Measurements from ENCODE around the gene GCNT4.

The GCNT4 gene

DNA sequence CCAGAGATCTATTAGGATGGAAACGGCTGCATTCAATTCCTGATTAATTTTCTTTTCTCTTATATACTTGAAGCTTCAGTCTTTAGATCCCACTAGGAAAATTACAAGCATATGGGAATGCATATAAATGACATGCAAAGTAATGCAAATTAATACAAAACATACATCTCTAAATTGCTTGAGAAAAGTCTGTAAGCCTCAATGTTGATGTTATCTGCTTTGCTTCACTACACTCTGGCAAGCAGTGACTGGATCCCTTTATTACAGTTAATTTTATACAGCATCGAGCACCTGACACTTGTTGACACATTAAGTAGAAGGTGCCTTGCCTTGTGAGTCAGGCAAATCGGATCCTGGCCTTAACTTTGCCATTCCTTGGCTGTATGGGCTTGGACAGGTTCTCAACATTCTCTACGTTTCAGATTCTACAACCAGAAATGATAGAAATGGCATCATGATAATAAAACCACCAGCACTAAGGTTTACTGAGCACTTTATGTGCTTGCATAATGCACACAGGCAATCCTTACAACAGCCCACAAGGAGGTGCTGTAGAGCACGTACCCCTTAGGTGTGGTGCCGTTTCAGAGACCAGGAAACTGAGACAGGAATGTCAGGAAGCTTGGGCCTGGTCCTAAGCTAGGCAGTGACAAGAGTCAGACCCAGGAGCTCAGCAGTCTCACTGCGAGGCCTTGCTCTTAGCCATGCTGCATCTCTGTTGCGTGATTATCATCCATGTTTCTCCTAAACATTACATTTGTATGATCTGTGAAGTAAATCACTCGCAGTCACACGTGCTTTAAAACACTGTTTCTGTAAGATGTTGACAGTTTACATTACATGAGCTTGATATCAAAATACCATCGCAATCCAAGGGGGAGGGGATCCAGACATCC lies 2.7 kb downstream of the GCNT4 start:
- DNase-seq: peak in 1 of 2 experiments; percentile 31

DNA sequence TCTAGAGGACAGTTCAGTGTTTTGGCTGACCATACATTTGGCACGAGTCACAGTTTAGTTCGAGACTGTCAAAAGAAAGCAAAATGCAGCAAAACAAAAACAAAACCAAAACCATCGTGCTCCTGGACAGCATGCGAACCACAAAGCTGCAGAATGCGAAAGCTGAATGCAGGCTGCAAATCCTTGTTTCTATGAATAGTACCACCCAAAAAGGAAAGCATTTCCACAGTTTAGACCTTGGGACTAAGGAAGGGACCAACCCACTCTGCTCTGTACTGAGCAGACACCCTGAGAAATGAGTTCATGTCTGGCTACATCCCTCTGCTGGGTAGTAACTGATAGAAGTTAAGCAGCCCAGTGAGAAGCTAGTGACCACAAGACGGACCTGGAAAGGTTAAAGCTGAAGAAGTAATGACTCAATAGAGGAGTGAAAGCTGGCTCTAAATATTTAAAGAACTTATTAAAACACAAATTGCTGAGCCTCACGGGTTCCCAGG lies 3.9 kb downstream of the GCNT4 start:
- no peak for DNase-seq

- no peak for DNase-seq
These were observed 5.0 kb downstream of the GCNT4 start for GRCh38 chr5:75047356-75047755.

DNA sequence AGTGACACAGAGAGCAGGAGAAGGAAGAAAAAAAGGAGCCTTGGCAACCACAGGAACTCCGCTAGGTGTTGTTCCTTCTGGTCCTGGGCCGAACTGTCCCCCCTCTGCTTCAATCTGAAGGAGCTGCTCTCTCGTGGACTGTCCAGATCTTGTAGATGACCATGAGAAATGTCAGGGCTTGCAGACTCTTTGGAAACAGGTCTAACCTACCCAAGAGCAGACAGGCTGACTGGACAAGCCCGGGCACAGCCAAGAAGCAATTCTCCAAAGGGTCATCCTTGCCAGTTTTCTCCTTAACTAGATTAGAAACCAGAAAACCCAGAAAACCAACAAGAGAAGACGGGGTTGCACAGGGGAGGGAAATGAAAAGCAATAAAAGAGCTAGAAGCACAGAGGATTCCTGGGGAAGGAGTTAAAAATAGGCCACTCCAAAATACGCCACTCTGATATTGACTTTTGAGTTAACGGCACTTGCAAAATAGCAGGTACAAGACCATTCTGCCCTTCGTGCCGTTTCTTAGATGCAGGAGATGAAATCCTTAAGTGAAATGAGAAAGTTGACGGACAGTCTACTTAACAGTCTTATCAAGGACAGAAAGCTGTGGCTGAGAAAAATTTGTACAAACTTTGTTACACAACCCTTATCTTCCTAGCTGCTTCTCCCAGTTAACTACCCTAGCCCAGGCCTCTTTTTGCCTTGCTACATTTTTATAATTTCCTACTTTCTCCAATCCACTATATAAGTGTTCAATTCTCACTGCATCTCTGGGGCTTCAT lies 5.8 kb downstream of the GCNT4 start:
- no peak for DNase-seq

DNA sequence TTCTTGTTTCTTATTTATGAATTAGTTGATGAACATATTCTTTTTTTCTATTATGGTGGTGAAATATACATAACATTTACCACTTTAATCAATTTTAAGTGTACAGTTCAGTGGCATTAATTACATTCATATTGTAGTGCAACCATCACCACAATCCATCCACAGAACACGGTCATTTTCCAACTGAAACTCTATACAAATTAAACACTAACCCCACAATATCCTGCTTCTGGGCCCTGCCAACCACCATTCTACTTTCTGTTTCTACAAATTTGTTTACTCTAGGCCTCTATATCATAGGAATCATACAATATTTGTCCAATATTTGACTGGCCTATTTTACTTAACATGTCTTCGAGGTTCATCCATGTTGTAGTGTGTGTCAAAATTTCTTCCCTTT lies 7.3 kb downstream of the GCNT4 start:
- no peak for DNase-seq

GRCh38 chr5:75044406-75044805 lies 8.0 kb downstream of the GCNT4 start:
- no peak for DNase-seq

DNA sequence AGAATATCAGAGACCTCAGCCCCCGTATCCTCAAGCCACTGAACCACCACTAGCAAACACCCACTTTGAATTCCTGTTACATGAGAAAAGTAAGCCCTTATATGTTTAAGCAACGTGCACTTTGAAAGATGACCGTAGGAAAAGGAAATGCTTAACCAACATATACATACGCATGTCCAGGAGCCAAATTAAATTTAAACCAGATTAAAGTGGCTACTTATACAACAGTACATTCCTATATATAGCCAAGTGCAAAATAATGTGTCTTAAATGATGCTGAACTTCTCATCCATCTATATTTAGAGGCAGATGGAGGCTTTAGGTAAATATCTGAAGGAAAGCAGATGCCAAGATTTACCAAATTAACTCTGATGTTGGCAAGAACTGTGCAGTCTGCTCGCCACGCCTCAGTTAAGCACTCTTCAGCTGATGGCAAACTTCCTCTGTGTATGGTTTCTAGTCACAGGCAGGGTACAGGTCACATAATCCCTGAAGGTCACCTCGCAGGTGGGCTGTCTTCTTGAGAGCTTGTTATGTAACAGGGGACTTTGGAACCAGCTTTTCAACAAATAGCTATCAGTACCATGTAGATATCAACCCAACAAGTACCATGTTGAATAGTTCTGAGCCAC lies 8.6 kb downstream of the GCNT4 start:
- DNase-seq: no peak

- DNase-seq: no peak
These were observed 9.8 kb downstream of the GCNT4 start for GRCh38 chr5:75042522-75042921.

- DNase-seq: no peak
These were observed 11.4 kb downstream of the GCNT4 start for GRCh38 chr5:75040973-75041372.

DNA sequence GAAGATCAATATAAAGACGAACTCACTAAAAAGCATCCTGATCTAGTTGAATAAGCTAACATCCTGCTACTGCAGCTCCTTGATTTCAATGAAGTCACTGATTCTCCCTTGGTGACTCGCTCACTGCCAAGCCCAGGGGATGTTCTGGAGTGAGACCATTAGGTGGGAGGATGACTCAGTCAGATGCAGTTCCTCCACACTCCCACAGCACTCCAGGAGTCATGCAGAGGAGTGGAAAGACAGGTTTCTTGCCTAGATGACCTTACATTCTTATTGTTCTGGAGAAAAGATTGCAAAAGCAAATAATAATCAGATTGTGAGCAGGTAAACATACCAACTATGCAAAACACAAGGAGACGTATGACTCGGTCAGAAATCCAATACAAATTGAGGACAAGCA lies 15.3 kb downstream of the GCNT4 start:
- DNase-seq: no peak

GRCh38 chr5:75034137-75034739 lies 18.1 kb downstream of the GCNT4 start:
- DNase-seq: no peak

DNA sequence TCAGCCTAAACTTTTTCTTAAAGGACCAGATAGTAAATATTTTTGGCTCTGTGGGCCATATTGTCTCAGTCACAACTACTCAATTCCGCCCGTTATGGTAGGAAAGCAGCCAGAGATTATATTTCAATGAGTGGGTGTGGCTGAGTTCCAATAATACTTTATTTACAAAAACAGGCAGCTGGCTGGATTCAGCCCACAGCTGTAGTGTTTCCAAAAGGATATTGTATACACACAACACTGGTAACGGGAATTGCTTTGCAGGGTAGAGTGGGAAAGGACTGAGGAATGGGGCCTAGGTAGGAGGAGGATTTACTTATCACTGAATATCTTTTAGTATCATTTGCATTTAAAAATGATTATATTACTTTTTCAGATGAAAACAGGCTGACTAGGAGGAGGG lies 21.0 kb downstream of the GCNT4 start:
- no peak for DNase-seq

- DNase-seq: no peak
These were observed 24.3 kb downstream of the GCNT4 start for GRCh38 chr5:75028090-75028489.

DNA sequence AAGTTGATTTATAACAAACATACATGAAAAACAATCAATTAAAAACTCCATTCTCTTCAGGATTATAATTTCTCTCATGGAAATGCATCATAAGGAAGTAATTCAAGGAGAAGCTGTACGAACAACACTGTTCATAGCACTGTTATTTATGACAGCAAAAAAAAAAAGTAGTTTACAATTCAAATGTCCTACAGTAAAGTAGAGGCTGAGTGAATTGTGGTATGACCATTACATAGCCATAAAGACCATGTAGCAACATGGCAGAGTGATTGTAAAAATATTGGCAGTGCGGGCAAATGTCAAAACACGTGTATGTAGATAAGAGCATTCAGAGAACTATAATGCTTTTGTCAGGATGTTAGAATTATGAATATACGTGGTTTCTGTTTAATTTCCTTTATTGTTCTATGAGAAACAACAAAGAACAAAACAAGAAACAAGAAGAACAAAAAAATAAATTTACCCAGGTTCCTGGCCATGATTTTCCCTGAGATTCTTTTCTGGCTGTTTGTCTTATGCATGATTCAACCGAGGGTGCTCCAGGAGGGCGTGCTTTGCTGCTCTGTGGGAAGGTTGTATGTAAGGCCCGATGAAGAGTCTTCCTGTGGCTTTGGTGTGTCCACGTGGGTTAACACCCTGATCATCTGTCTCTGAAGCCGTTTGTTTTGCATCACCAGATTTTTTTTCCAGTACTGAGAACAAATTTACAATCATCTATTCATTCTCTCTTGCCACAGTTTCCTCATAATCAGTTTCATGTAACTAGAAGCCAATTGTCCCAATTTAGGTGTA lies 28.8 kb downstream of the GCNT4 start:
- no peak for DNase-seq

DNA sequence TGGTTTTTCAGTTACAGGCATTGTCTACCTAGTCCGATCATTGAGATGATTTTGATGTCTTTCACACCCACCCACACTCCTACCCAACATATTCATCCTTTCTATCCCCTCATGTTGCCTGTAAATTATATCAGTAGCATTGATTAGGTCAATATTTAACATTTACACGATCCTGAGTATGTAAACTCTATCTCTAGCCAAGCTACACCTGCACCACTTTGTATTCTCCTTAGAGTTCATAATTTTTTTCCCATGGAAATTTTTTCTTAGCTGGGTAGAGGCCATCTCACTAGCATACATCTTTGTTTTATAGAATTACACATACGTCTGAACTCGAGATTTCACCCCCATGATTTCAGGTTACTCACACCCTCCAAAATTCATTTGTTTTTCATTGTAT lies 30.6 kb downstream of the GCNT4 start:
- DNase-seq: no peak

GRCh38 chr5:75021219-75021618 lies 31.1 kb downstream of the GCNT4 start:
- no peak for DNase-seq

GRCh38 chr5:75020016-75020656 lies 32.2 kb downstream of the GCNT4 start:
- DNase-seq: no peak

DNA sequence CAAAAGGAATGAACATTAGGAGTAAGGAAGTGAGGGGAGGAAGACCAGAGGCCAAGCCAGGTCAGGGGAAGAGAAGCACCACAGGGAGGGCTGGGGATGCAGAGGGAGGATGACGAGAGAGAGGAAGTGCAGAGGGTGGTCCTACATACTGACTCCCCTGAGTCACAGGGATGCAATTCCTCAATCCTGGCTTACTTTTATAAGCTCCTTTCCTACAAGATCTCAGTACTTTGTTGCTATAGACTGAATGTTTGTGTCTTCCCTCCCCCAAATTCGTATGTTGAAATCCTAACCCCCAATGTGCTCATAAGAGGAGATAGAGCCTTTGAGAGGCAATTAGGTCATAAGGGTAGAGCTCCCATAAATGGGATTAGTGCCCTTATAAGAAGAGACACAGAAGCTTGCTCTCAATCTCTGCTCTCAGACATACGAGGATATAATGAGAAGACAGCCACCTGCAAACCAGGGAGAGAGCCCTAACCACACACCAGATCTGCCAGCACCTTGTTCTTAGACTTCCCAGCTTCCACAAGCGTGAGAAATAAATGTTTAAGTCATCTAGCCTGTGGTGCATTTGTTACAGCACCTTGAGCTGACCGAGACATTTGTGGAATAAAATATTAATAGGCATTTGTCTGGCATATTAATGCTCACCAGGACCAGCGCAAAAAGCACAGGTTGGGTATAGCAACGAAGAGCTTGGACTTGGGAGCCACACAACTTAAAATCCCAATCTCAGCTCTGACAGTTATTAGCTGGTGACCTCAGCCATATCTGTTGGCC lies 33.4 kb downstream of the GCNT4 start:
- no peak for DNase-seq

DNA sequence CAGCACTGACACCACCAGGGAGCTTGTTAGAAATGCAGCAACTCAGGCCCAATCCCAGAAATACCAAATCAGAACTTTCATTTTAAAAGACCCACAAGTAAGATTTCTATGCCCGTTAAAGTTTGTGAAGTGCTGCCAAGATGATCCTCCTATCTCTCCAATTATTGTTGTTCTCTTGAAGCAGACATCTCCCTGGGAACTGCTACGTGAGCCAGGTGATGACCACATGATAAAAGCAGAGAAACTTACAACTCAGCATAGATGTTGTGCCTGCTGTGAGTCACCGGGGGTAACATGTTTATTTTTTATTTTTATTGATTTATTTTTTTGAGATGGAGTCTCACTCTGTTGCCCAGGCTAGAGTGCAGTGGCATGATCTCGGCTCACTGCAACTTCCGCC lies 34.4 kb downstream of the GCNT4 start:
- no peak for DNase-seq

DNA sequence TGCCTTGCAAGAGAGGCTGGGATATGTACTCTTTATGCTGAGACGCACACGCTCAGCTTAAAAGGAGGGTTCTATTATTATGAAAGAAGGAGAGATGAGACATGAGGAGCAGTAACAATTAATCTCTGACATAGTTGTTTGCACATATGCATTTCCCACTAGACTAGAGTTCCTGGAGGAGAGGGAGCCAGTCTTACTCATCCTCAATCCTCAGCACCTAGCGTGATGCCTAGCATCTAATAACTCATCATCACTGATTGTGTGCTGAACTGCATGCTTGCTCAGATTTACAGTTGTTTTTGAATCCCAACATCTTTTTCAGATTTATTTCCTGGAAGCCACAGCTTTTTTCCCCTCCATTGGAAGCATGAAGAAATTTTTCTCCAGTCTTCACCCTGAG lies 35.5 kb downstream of the GCNT4 start:
- no peak for DNase-seq

DNA sequence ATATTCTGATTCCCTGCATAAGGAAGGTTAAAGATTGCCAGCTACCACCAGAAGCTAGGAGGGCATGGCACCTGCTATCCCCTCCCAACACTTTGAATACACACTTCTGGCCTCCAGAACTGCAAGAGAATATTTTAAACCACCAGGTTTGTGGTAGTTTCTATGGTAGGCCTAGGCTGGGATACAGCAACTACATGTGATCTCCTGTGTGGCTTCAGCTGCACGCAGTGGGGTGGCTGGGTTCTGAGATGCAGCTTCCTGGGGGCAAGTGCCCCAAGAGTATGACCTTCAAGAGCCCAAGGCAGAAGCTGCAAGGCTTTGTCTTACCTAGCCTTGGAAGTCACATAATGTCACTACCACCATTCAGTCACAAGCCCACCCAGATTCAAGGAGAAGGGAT lies 39.6 kb downstream of the GCNT4 start:
- DNase-seq: no peak
